Brain microvascular endothelial cell (primary cell): ENCODE results near the gene RCOR2.

Experiments used
- DNase-seq: peaks from one replicate; pipeline ENCODE4 v3.0.0-alpha.2; 2020
- H3K27ac ChIP-seq: fragments of 250-450 bp; sonication (Bioruptor Pico); 2 replicates; pipeline ENCODE4 v1.5.1; 2020; ENCODE audit warnings: mild to moderate bottlenecking, moderate library complexity
- H3K27me3 ChIP-seq: fragments of 250-450 bp; sonication (Bioruptor Pico); replicated peaks from 2 replicates; pipeline ENCODE4 v1.5.1; 2020; ENCODE audit warnings: mild to moderate bottlenecking
- H3K36me3 ChIP-seq: fragments of 250-450 bp; sonication (Bioruptor Pico); replicated peaks from 2 replicates; pipeline ENCODE4 v1.5.1; 2020; ENCODE audit warnings: mild to moderate bottlenecking
- H3K4me3 ChIP-seq: 2 replicates; pipeline ENCODE4 v1.5.1; 2011; ENCODE audit warnings: low read depth, mild to moderate bottlenecking, control low read depth, low read length, moderate library complexity
- CTCF ChIP-seq: IDR thresholded peaks from 2 replicates; pipeline ENCODE4 v1.5.1; 2011; ENCODE audit warnings: low read depth, mild to moderate bottlenecking, moderate library complexity, low read length, control low read depth, inconsistent platforms; ENCODE audit errors: missing control alignments
- in situ Hi-C: cut with HindIII; loops from 2 replicates; pipeline ENCODE4 v1.10.0; 2017; ENCODE audit warnings: low sequenced_read_pairs, low pct_ligation_motif_present

Gene RCOR2

DNA sequence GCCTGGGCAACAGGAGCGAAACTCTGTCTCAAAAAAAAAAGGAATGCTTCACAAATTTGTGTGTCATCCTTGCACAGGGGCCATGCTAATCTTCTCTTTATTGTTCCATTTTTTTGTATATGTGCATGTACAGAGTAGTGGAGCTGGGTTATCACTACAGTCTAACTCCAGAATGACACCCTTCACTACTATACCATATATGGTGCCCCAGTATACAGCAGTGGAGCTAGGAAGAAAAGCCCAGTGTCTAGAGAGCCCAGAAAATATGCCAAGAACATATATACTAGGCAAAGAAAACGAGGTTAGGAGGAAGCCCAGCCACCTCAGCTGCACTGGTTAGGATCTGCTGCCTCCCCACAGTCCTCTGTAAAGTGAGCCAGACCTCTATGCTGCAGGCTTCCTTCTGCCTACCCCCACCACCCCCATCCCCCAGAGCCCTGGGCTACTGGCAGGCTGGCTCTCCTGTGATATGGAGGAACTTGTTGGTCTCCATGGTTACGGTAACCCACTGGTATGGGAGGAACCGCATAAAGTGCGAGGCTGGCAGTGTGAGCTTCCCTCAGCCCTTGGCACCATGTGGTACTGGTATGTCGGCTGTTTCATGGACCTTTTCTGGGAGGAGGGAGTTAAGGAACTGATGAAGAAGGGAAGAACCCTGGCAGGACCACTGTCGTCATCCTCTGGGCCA is 34.3 kb downstream of the RCOR2 start:
- no peak for DNase-seq
- in situ Hi-C loops: no loop called here
- Histone ChIP-seq H3K4me3 (no peak overlapping the region), H3K27me3 (no peaks in the 10 kb centered on the region), H3K27ac (no peak overlapping the region), H3K36me3 (no peaks in the 10 kb centered on the region)
- no peak for TF ChIP-seq CTCF

DNA sequence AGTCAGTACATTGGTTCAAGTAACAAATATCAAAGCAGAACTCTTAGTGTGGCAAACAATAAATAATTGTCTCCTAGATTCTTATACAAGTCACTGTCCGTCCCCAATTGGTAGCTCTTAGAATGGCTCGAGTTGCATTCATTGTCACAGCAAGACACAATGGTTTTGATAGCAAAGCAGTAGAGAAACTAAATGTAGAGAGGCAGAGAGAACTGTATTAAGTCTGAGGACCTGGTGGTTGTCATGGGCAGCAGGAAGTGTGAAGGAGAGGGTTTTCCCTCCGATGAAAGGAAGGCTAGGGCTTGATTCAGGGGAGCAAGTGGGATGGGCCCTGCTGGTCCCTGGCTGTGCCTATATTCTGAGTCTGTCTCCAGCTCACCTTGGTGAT is 36.6 kb downstream of the RCOR2 start:
- TF ChIP-seq CTCF: no peak
- Histone ChIP-seq H3K27me3 (no peaks in the 10 kb centered on the region), H3K36me3 (no peaks in the 10 kb centered on the region), H3K4me3 (no peak overlapping the region), H3K27ac (no peak overlapping the region)
- in situ Hi-C loops: no loop called here
- no peak for DNase-seq

- H3K27me3 ChIP-seq: no peaks in the 10 kb centered on the region
- no peak for TF ChIP-seq CTCF
- H3K4me3 ChIP-seq: no peak overlapping the region
- no peak overlapping the region for H3K27ac ChIP-seq
- in situ Hi-C loops: no loop called here
- DNase-seq: peak; percentile 41
- H3K36me3 ChIP-seq: no peaks in the 10 kb centered on the region
Observed at GRCh38 chr11:63879598-63880402, 37.2 kb downstream of the RCOR2 start.

- no peak for TF ChIP-seq CTCF
- no peak overlapping the region for H3K4me3 ChIP-seq
- H3K27ac ChIP-seq: no peak overlapping the region
- in situ Hi-C loops: no loop called here
- DNase-seq: no peak
- H3K36me3 ChIP-seq: no peaks in the 10 kb centered on the region
- H3K27me3 ChIP-seq: no peaks in the 10 kb centered on the region
Observed at GRCh38 chr11:63877658-63878241, 39.2 kb downstream of the RCOR2 start.

DNA sequence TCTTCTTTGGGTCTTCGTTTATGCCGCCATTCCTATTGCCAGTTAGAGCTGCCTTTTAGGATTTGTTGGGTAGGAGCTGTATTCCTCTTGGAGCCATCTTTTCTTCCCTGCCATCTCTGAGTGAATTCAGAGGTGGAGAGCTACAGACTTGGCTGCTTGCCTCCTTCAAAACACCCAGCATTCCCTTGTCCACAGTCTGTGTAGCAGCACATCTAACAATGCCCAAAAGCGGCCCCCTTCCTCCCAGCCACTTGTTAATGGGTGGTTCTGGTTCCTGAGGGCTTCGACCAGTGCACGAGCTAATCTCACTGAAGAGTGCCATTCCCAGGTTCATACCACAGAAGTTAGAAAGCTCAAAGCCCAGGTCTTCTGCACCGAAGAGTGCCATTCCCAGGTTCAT is 40.3 kb downstream of the RCOR2 start:
- no peak for TF ChIP-seq CTCF
- in situ Hi-C loops: no loop called here
- no peaks in the 10 kb centered on the region for H3K27me3 ChIP-seq
- no peak overlapping the region for H3K4me3 ChIP-seq
- H3K36me3 ChIP-seq: no peaks in the 10 kb centered on the region
- no peak for DNase-seq
- H3K27ac ChIP-seq: no peak overlapping the region
